Measurements from ENCODE around the gene TP53AIP1. TPM values are rescaled to one million over a fixed set of nuclear protein-coding genes. Genes with fewer than 3 reads are reported as not detected.
"Not testable (repeated sequence)": the region's sequence is repeated elsewhere in the genome, so short reads cannot be mapped to it uniquely, and the experiment has no call there.

Gene TP53AIP1
- total RNA-seq, 2 donors from 2014 or later, result not detected

DNA sequence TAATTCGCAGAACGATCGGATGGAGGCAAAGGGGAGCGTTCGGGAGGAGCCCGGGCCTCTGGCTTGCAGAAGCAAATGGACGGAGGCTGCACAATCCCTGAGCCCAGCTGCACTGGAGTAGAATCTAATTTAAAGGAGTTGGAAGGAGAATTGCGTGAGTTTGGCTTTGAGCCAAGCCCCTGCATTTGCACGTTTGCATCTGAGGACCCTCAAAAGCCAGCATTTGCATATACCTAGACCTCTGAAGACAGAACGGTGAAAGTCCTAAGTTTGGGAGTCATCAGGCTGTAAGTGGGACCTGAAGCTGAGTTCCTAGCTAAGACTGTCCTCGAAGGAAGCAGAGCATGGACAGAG is 15.6 kb downstream of the TP53AIP1 start:
- H3K27me3 Mint-ChIP-seq, result peaks cover 0 to 21% of the 10 kb centered on the region in 2 donors
- no peaks in the 10 kb centered on the region for H3K36me3 Mint-ChIP-seq
- no peaks in the 10 kb centered on the region for H3K9me3 Mint-ChIP-seq
- peaks cover 17 to 23% of the 10 kb centered on the region in 2 donors for H3K4me1 Mint-ChIP-seq (ENCODE audit: low read depth in 2 of 2)
- ATAC-seq, result no peak
- DNase-seq (ENCODE audit: low spot score), result peak; percentile 34
- H3K27ac Mint-ChIP-seq, result no peak overlapping the region
- no peak overlapping the region for H3K4me3 Mint-ChIP-seq

DNA sequence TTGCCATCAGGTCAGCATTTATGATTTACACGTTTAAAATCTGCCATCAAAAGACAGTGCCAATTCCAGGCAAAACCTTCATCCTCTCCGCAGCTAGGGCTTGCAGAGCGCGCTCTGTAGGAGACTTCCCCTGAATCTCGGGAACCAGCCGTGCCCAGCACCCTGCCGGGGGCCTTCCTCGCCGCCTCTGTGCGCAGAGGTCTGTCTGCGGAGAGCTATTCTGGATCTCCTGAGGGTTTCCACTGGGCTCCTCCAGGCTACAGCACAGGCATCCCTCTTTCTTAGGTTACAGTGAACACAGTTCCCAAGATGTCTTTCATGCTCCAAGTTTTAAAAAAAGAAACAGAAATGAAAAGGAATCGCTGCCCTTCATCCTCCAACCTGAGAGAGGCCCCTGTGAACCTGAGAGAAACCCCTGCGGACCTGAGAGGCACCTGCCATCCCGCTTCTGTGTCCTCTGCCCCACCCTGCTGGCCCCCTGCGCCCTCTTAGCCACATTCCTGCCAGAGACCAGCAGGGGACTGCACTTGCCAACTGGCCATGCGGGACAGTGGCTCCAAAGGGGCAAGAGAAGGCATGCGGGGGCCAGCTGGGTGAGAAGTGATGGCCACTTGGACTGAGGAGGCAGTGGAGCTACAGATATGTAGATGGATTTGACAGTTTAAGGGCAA is 16.1 kb downstream of the TP53AIP1 start:
- Mint-ChIP-seq H3K36me3 (no peaks in the 10 kb centered on the region), H3K27ac (no peak overlapping the region), H3K27me3 (peaks cover 1 to 21% of the 10 kb centered on the region in 2 donors), H3K9me3 (no peaks in the 10 kb centered on the region), H3K4me1 (ENCODE audit: low read depth in 2 of 2) (peaks cover 17 to 23% of the 10 kb centered on the region in 2 donors), H3K4me3 (no peak overlapping the region)
- ATAC-seq (no peak), DNase-seq (ENCODE audit: low spot score) (peak; percentile 37)

DNA sequence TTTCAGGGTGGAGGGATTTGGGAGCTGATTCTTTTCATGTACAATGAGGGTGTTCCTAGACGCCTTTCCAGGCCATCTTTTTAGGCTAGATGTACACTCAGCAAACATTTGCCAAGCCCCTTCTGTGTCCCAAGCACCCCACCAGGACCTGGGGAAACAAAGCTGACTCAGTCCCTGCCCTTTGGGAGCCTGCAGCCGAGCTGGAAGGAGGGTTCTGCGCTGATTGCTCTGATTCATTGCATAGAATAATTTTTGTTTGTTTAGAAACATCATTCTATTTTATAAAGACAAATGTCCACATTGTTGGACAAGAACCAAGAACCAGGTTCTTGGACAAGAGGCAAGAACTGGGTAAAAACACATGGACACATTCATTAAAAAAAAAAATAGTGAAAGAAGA is 16.7 kb downstream of the TP53AIP1 start:
- Mint-ChIP-seq H3K4me1 (ENCODE audit: low read depth in 2 of 2) (peaks cover 17 to 19% of the 10 kb centered on the region in 2 donors), H3K36me3 (no peaks in the 10 kb centered on the region), H3K9me3 (no peaks in the 10 kb centered on the region), H3K4me3 (no peak overlapping the region), H3K27me3 (peaks cover 7 to 23% of the 10 kb centered on the region in 2 donors), H3K27ac (no peak overlapping the region)
- ATAC-seq (no peak), DNase-seq (ENCODE audit: low spot score) (no peak)

DNA sequence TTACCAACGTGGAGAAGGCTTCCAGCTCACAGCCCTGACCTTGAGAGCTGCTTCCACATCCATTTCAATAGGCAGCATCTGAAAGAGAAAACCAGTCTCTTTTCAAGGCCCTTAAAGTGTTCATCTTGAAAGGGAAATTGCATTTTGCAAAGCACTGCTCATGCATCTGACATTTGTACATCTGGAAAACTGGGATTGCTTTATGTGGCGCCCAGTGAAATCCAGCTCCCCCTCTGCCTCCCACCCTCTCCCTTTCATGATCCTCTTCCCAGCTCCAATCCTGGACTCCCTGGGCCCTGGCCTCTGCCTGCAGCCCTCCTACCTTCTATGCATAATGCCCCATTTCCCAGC is 17.4 kb downstream of the TP53AIP1 start:
- Mint-ChIP-seq H3K27ac (no peak overlapping the region), H3K4me1 (ENCODE audit: low read depth in 2 of 2) (peaks cover 17% of the 10 kb centered on the region in 2 donors)

DNA sequence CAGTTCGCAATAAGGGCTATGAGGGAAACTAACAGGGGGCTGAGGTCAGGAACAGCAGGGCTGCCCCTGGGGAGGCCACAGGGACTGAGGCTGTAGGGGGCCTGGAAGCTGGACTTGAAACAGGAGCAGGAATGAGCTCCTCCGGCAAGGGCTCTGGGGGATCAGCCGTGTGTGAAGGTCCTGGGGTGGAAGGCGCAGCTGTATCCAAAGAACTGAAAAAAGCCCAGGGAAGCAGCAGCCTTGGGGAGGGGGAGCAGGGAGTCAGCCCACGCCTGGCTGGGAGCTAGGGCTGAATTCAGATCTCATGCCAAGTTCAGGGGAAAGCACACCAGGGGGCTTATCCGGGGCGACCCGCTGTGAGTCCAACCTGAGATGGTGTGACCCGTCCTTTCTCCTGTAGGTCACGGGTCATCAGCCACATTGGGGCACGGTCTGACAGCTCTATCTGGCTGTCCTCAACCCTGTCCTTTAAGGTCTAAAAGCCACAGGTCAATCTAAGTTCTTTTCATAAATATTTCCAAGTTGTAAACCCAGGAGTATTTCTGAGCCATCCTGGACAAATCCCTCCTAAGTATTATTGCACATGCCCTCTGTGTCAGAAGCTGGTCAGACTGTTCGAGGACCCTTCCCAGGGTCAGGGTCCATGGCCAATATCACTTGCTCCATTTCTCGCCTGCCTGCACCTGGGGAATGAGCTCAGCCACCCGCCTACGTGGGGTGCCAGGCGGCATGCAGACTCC is 18.0 kb downstream of the TP53AIP1 start:
- Mint-ChIP-seq H3K9me3 (no peaks in the 10 kb centered on the region), H3K4me3 (no peak overlapping the region), H3K36me3 (no peaks in the 10 kb centered on the region), H3K4me1 (ENCODE audit: low read depth in 2 of 2) (peaks cover 14 to 15% of the 10 kb centered on the region in 2 donors), H3K27me3 (peaks cover 10 to 24% of the 10 kb centered on the region in 2 donors), H3K27ac (no peak overlapping the region)
- ATAC-seq (no peak), DNase-seq (ENCODE audit: low spot score) (peak; percentile 44)

More for the DNA sequence above, 17.4 kb downstream of the TP53AIP1 start:
- Mint-ChIP-seq H3K27me3 (peaks cover 10 to 25% of the 10 kb centered on the region in 2 donors), H3K36me3 (no peaks in the 10 kb centered on the region), H3K4me3 (no peak overlapping the region), H3K9me3 (no peaks in the 10 kb centered on the region)
- DNase-seq (ENCODE audit: low spot score), result peak; percentile 45
- ATAC-seq, result no peak

DNA sequence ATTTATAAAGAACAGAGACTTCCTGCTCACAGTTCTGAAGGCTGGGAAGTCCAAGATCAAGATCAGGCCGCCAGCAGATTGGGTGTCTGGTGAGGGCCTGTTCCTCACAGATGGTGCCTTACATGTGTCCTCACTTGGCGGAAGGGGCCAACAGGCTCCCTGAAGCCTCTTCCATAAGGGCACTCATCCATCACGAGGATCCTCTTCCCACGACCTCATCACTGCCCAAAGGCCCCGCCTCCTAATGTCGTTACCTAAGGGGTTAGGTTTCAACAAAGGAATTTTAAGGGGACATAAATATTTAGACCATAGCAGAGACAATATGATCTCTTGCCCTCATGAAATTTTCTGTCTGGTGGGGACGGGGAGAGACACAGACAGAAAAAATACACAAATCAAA is 18.6 kb downstream of the TP53AIP1 start:
- peaks cover 10 to 22% of the 10 kb centered on the region in 2 donors for H3K27me3 Mint-ChIP-seq
- no peak for ATAC-seq
- DNase-seq (ENCODE audit: low spot score), result peak; percentile 32
- no peak overlapping the region for H3K4me3 Mint-ChIP-seq
- peaks cover 13 to 14% of the 10 kb centered on the region in 2 donors for H3K4me1 Mint-ChIP-seq (ENCODE audit: low read depth in 2 of 2)
- no peaks in the 10 kb centered on the region for H3K9me3 Mint-ChIP-seq
- no peaks in the 10 kb centered on the region for H3K36me3 Mint-ChIP-seq
- no peak overlapping the region for H3K27ac Mint-ChIP-seq

DNA sequence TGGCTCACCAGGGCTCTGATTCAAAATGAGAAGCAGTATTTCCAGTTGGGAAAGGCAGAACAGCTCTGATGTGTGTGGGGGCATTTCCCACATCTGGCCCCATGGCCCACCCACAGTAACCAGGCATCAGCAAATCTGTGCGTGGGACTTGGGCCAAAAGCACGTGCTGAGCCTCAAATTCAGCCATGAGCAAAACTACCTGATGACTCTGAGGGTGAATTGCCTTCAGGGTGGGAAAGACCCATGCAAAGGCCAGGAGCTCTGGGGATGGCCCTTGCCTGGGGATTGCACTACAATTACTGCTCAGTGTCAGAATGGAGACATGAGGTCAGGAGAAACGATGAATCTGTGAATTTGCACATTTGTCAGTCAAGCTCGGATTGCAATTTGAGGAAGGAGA is 20.9 kb downstream of the TP53AIP1 start:
- H3K27ac Mint-ChIP-seq, result no peak overlapping the region
- peak; percentile 22 for DNase-seq (ENCODE audit: low spot score)
- H3K4me1 Mint-ChIP-seq (ENCODE audit: low read depth in 2 of 2), result peaks cover 18 to 22% of the 10 kb centered on the region in 2 donors
- peaks cover 18 to 20% of the 10 kb centered on the region in 2 donors for H3K27me3 Mint-ChIP-seq
- H3K9me3 Mint-ChIP-seq, result no peaks in the 10 kb centered on the region
- no peaks in the 10 kb centered on the region for H3K36me3 Mint-ChIP-seq
- ATAC-seq, result no peak
- H3K4me3 Mint-ChIP-seq, result no peak overlapping the region

DNA sequence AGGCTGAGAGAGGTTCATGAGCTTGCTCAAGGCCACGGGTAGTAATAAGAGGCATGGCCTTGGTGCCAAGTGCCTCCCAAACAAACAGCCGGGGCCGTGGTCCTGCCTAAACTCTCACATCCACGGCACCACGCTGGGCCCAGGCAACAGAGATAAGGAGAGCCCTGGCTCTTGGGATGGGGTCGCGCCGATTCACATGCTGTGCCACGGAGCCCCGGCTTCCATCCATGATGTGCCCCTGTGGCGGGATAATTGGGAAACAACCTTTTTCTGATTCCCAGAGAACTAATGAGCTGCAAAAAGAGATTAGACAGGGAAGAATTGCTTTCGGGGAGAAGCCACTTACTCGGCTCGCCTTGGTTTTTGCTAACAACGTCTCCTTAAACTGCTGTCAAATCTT is 22.0 kb downstream of the TP53AIP1 start:
- Mint-ChIP-seq H3K36me3 (peaks cover 5% of the 10 kb centered on the region), H3K9me3 (no peaks in the 10 kb centered on the region), H3K27me3 (peaks cover 25 to 26% of the 10 kb centered on the region in 2 donors), H3K4me3 (no peak overlapping the region), H3K27ac (no peak overlapping the region), H3K4me1 (ENCODE audit: low read depth in 2 of 2) (peaks cover 18 to 26% of the 10 kb centered on the region in 2 donors)
- ATAC-seq, result no peak
- peak; percentile 51 for DNase-seq (ENCODE audit: low spot score)

DNA sequence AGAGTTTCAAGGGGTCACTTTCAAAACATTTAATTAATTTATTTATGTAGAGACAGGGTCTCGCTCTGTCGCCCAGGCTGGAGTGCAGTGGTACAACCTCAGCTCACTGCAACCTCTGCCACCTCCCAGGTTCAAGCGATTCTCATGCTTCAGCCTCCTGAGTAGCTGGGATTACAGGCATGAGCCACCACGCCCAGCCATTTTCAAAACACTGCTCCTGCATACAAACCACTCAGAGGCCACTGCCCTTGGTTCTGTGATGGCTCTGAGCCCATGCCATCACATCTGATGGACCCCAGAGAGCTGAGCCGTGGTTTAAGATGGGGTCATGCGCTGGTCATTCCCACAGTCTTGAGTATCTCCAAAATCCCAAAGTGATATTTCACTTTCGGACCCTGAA is 23.0 kb downstream of the TP53AIP1 start:
- ATAC-seq; H3K36me3 Mint-ChIP-seq; H3K4me3 Mint-ChIP-seq; H3K9me3 Mint-ChIP-seq; DNase-seq (ENCODE audit: low spot score): not testable (repeated sequence)
- Mint-ChIP-seq H3K27ac (peak overlapping the region in 1 of 2 donors; percentile 68), H3K27me3 (peaks cover 33 to 35% of the 10 kb centered on the region in 2 donors), H3K4me1 (ENCODE audit: low read depth in 2 of 2) (peaks cover 18 to 29% of the 10 kb centered on the region in 2 donors)

DNA sequence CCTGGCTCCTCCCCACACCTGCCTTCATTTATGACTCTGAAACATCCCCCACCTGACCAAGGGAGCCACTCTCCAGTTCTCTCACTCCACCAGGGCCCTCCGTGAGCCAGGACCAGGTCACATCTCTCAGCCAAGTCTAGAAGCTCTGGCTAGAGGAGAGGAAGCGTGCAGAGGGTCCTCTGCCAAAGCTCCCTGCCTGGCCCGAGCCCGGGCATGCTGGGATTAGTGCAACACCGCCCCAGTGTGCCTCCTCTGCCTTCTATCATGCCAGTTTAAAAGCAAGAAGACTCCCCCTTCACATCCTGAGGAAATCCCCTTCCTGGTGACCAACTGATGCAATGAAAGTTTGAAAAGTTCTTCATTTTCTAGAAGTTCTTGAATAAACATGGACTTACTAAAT is 23.5 kb downstream of the TP53AIP1 start:
- Mint-ChIP-seq H3K27me3 (peaks cover 32 to 35% of the 10 kb centered on the region in 2 donors), H3K27ac (peak overlapping the region in 1 of 2 donors; percentile 68), H3K9me3 (no peaks in the 10 kb centered on the region), H3K4me3 (peak overlapping the region; percentile 35), H3K4me1 (ENCODE audit: low read depth in 2 of 2) (peaks cover 18 to 29% of the 10 kb centered on the region in 2 donors), H3K36me3 (peaks cover 8% of the 10 kb centered on the region)
- ATAC-seq (peak in 1 of 2 donors; percentile 12), DNase-seq (ENCODE audit: low spot score) (peak; percentile 46)

DNA sequence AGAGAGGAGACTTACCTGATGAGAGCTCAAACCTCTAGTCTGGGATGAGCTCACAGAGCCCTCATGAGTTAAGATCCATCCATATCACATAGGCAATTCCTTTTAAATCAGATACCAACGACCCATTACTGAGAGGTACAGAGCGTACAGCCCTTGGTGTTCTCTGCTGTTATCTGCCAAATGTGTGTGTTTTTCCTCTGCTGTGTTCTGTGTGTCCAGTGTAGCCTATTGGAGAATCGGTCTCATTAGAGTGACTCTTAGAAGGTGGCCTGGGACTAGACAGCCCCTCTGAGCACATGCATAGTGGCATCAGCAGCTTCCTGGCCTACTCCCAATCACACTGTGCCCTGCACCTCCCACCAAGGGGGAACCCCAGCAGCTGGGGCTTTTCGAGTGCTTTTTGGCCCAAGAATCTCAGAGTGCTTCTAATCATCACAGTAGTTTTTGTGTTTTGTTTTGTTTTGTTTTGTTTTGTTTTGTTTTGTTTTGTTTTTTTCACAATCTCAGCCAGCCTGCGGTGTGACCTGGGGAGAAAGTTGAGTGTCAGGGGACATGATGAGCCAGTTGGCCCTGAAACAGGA is 25.4 kb downstream of the TP53AIP1 start:
- peak overlapping the region; percentile 80 for H3K4me3 Mint-ChIP-seq
- ATAC-seq, result peak; percentile 55 to 64
- peak overlapping the region; percentile 45 to 59 for H3K27ac Mint-ChIP-seq

DNA sequence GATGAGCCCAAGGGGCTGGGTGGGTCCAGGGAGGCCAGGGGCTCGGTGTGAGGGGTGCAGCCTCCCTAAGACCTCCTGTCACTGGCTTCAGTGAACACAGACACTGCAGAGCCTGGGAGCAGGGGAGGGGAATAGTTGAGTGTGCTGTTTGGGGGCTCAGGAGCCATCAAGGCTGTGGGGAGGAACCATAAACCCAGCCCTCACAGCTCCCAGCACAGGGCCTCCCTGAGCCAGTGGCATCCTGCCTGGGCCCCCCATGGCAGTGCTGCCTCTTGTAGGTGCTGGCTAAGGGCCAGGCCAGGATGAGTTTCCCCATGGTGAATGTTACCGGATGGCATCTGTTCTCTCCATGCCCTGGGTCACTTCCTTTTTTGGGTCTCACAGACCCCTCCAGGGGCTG is 26.0 kb downstream of the TP53AIP1 start:
- DNase-seq (ENCODE audit: low spot score) (peak; percentile 20), ATAC-seq (no peak)
- H3K36me3 Mint-ChIP-seq, result peaks cover 8% of the 10 kb centered on the region
- peaks cover 18 to 29% of the 10 kb centered on the region in 2 donors for H3K4me1 Mint-ChIP-seq (ENCODE audit: low read depth in 2 of 2)
- H3K9me3 Mint-ChIP-seq, result no peaks in the 10 kb centered on the region
- peak overlapping the region in 1 of 2 donors; percentile 59 for H3K27ac Mint-ChIP-seq
- H3K27me3 Mint-ChIP-seq, result peaks cover 32 to 41% of the 10 kb centered on the region in 2 donors
- H3K4me3 Mint-ChIP-seq, result peak overlapping the region; percentile 80

More for the DNA sequence above, 25.4 kb downstream of the TP53AIP1 start:
- H3K9me3 Mint-ChIP-seq, result no peaks in the 10 kb centered on the region
- peak; percentile 60 for DNase-seq (ENCODE audit: low spot score)
- H3K36me3 Mint-ChIP-seq, result peaks cover 8% of the 10 kb centered on the region
- H3K27me3 Mint-ChIP-seq, result peaks cover 31 to 42% of the 10 kb centered on the region in 2 donors
- H3K4me1 Mint-ChIP-seq (ENCODE audit: low read depth in 2 of 2), result peaks cover 18 to 29% of the 10 kb centered on the region in 2 donors

DNA sequence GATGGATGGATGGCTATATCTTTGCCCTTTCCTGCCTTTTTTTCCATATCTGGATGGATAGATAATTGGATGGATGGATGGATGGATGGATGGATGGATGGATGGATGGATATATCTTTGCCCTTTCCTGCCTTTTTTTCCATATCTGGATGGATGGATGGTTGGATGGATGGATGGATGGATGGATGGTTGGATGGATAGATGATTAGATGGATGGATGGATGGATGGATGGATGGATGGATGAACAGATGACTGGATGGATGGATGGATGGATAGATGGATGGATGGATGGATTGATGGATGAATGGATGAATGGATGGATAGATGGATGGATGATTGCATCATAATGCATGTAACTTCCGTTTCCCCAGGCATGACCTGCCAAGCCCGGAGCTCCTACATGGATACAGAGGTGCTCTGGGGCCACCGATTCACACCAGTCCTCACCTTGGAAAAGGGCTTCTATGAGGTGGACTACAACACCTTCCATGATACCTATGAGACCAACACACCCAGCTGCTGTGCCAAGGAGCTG is 26.6 kb downstream of the TP53AIP1 start:
- no peak overlapping the region for H3K4me3 Mint-ChIP-seq
- peak overlapping the region in 1 of 2 donors; percentile 19 for H3K27ac Mint-ChIP-seq
- H3K9me3 Mint-ChIP-seq, result no peaks in the 10 kb centered on the region
- H3K36me3 Mint-ChIP-seq, result peaks cover 8% of the 10 kb centered on the region
- peaks cover 18 to 29% of the 10 kb centered on the region in 2 donors for H3K4me1 Mint-ChIP-seq (ENCODE audit: low read depth in 2 of 2)
- peaks cover 33 to 36% of the 10 kb centered on the region in 2 donors for H3K27me3 Mint-ChIP-seq
- DNase-seq (ENCODE audit: low spot score) (no peak), ATAC-seq (no peak)
